GM23338 (cell line): ENCODE results near the gene BEND6.

Experiments
- CREB1 ChIP-seq: fragments of 250-450 bp; sonication (Bioruptor Pico); IDR thresholded peaks from 2 replicates; pipeline ENCODE4 v1.5.0; 2020; ENCODE audit warnings: low read depth, mild to moderate bottlenecking, moderate library complexity
- CTCF ChIP-seq, 2 experiments: fragments of 200-600 bp in 1 of 2; sonication (generic) in 1 of 2; conservative IDR thresholded peaks; 2 replicates each; pipeline versions ENCODE4 v1.5.1 to v1.6.1; 2016 to 2017; ENCODE audit warnings: antibody characterized with exemption in 2 of 2, low read depth in 2 of 2, mild to moderate bottlenecking in 2 of 2, moderate library complexity in 1 of 2
- ETS1 ChIP-seq: IDR thresholded peaks from 2 replicates; pipeline ENCODE4 v1.6.1; 2016; ENCODE audit warnings: antibody characterized with exemption
- EZH2 ChIP-seq: fragments of 200-600 bp; sonication (generic); IDR thresholded peaks from one replicate; pipeline ENCODE4 v1.8.0; 2017; ENCODE audit warnings: antibody characterized with exemption, mild to moderate bottlenecking, low read depth; ENCODE audit not compliant: unreplicated experiment
- EZH2phosphoT487 ChIP-seq: fragments of 200-600 bp; sonication (generic); IDR thresholded peaks from one replicate; pipeline ENCODE4 v1.8.1; 2018; ENCODE audit warnings: antibody characterized with exemption; ENCODE audit not compliant: unreplicated experiment
- JUNB ChIP-seq: IDR thresholded peaks from one replicate; pipeline ENCODE4 v1.6.1; 2016; ENCODE audit warnings: antibody characterized with exemption; ENCODE audit not compliant: unreplicated experiment
- NANOG ChIP-seq: IDR thresholded peaks from 2 replicates; pipeline ENCODE4 v1.6.1; 2016; ENCODE audit warnings: antibody characterized with exemption, borderline replicate concordance
- POLR2AphosphoS5 ChIP-seq: IDR thresholded peaks from 2 replicates; pipeline ENCODE4 v1.6.1; 2016; ENCODE audit warnings: antibody characterized with exemption, low read depth
- REST ChIP-seq: IDR thresholded peaks from one replicate; pipeline ENCODE4 v1.6.1; 2018; ENCODE audit warnings: antibody characterized with exemption; ENCODE audit not compliant: unreplicated experiment
- STAT1 ChIP-seq: IDR thresholded peaks from one replicate; pipeline ENCODE4 v1.6.1; 2016; ENCODE audit warnings: antibody characterized with exemption; ENCODE audit not compliant: unreplicated experiment
- ZNF114 ChIP-seq: fragments of 250-450 bp; sonication (Bioruptor Pico); IDR thresholded peaks from 2 replicates; pipeline ENCODE4 v1.5.0; 2020; ENCODE audit warnings: mild to moderate bottlenecking, moderate library complexity
- ZNF331 ChIP-seq: fragments of 250-450 bp; sonication (Bioruptor Pico); IDR thresholded peaks from 2 replicates; pipeline ENCODE4 v1.5.0; 2020; ENCODE audit warnings: low read depth, mild to moderate bottlenecking, moderate library complexity
- ZNF462 ChIP-seq: fragments of 250-450 bp; sonication (Bioruptor Pico); IDR thresholded peaks from 2 replicates; pipeline ENCODE4 v1.5.0; 2020; ENCODE audit warnings: mild to moderate bottlenecking, moderate library complexity

GRCh38 chr6:57029213-57029612, 74.3 kb downstream of the BEND6 start:
- TF ChIP-seq CTCF (conservative IDR thresholded peaks at IDR 0.05; ENCODE audit: low read depth in 2 of 2): no peak
- no peak for TF ChIP-seq POLR2AphosphoS5
- no peak for TF ChIP-seq REST
- no peak for TF ChIP-seq STAT1
- TF ChIP-seq JUNB: no peak
- no peak for TF ChIP-seq CREB1 (CRISPR knock-in tag)
- no peak for TF ChIP-seq EZH2phosphoT487
- no peak for TF ChIP-seq ZNF331 (CRISPR knock-in tag)
- TF ChIP-seq EZH2: no peak
- no peak for TF ChIP-seq NANOG
- TF ChIP-seq ZNF462: no peak
- TF ChIP-seq ETS1: no peak
- TF ChIP-seq ZNF114: no peak
